Naive B cell (primary cell): Measurements from ENCODE around the gene DDX20. TPM values are rescaled to one million over a fixed set of nuclear protein-coding genes. Genes with fewer than 3 reads are reported as not detected.

Experiments used
- ATAC-seq, 2 donors: fragments of 150-1000 bp; cut with Tn5 transposase; 2 replicates each; pipeline ENCODE4 v1.10.0; 2021; ENCODE audit warnings: low read depth in 2 of 2, mild to moderate bottlenecking in 2 of 2, moderate library complexity in 2 of 2
- DNase-seq: peaks from one replicate; pipeline ENCODE4 v3.0.0; 2022
- H3K27ac Mint-ChIP-seq, 6 donors: one replicate each; pipeline ENCODE4 v1.8.0; 2020 to 2022; ENCODE audit warnings: mild to moderate bottlenecking in 6 of 6, mixed read lengths in 6 of 6, moderate library complexity in 5 of 6, inconsistent platforms in 2 of 6
- H3K27me3 Mint-ChIP-seq, 3 donors: one replicate each; pipeline ENCODE4 v1.8.0; 2021 to 2022; ENCODE audit warnings: mixed read lengths in 3 of 3, mild to moderate bottlenecking in 1 of 3
- H3K36me3 Mint-ChIP-seq, 2 donors: one replicate each; pipeline ENCODE4 v1.8.0; 2020 to 2022; ENCODE audit warnings: mixed read lengths in 2 of 2, inconsistent platforms in 1 of 2, mild to moderate bottlenecking in 1 of 2
- H3K4me1 Mint-ChIP-seq, 3 donors: one replicate each; pipeline ENCODE4 v1.8.0; 2020 to 2022; ENCODE audit warnings: mixed read lengths in 3 of 3, inconsistent platforms in 1 of 3, mild to moderate bottlenecking in 1 of 3, moderate library complexity in 1 of 3
- H3K4me3 Mint-ChIP-seq, 8 donors: one replicate each; pipeline ENCODE4 v1.8.0; 2020 to 2022; ENCODE audit warnings: mild to moderate bottlenecking in 8 of 8, mixed read lengths in 8 of 8, moderate library complexity in 8 of 8, inconsistent platforms in 2 of 8
- H3K9me3 Mint-ChIP-seq, 7 donors: one replicate each; pipeline ENCODE4 v1.8.0; 2020 to 2022; ENCODE audit warnings: mixed read lengths in 7 of 7, mild to moderate bottlenecking in 5 of 7, inconsistent platforms in 2 of 7, moderate library complexity in 1 of 7
- polyA plus RNA-seq, 6 donors: library from polyadenylated mRNA; unstranded; fragments of 300-500 nt; fragmentation: Illumina TruSeq; gene quantifications; one replicate each; pipeline ENCODE4 v1.2.3, GENCODE V29; 2021; ENCODE audit warnings: low read depth in 6 of 6

Gene DDX20
- polyA plus RNA-seq, 6 donors from 2014 or later = 7.5 to 15.7 (median 11.5) TPM

DNA sequence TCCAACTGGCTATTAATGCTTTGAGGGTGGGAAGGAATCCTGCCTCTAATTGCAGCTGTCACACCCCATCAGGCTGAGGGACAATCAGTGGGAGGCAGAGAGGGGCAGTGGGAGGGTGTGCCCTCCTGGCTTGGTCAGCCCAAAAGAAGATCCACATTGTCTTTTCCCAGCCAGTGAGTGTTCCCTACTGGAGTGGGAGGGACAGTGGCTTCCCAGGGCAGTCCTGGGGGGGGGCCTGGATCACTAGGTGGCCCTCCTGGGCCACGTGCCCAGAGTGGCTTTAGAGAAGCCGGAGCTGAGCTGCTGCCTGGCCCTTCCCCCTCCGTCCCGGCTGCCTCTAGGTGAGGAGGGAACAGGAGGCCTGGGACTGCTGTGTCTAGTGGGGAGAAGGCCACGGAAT, 30.5 kb upstream of the DDX20 start:
- H3K9me3 Mint-ChIP-seq = no peaks in the 10 kb centered on the region
- H3K4me3 Mint-ChIP-seq = no peak overlapping the region
- DNase-seq (no peak), ATAC-seq (no peak)
- H3K27ac Mint-ChIP-seq = peak overlapping the region in 1 of 6 donors; percentile 32
- no peaks in the 10 kb centered on the region for H3K27me3 Mint-ChIP-seq
- H3K4me1 Mint-ChIP-seq = peaks cover 23 to 36% (median 24%) of the 10 kb centered on the region in 3 donors
- no peaks in the 10 kb centered on the region for H3K36me3 Mint-ChIP-seq

DNA sequence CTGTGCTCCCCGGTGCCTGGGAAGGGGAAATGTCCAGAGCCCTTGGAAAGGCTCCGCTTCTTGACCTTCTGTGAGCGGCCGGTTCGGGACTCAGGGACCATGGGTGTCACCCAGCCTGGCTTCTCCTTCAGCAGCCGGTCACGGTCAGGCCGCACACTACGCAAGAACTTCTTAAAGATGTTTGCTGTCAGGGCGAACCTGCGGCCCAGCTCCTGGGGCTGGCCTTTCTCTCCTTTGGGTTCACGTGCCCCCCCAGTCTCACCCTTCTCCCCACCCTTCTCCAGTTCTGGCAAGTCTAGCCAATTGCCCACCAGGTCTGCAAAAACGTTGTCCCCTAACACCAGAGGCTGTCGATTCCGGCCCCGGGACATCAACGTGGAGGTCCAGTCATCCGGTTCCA, 28.6 kb upstream of the DDX20 start:
- no peak overlapping the region for H3K4me3 Mint-ChIP-seq
- no peak for DNase-seq
- H3K27ac Mint-ChIP-seq = no peak overlapping the region
- H3K36me3 Mint-ChIP-seq = no peaks in the 10 kb centered on the region
- no peaks in the 10 kb centered on the region for H3K27me3 Mint-ChIP-seq
- ATAC-seq = no peak
- no peaks in the 10 kb centered on the region for H3K9me3 Mint-ChIP-seq
- peaks cover 20 to 24% (median 23%) of the 10 kb centered on the region in 3 donors for H3K4me1 Mint-ChIP-seq

DNA sequence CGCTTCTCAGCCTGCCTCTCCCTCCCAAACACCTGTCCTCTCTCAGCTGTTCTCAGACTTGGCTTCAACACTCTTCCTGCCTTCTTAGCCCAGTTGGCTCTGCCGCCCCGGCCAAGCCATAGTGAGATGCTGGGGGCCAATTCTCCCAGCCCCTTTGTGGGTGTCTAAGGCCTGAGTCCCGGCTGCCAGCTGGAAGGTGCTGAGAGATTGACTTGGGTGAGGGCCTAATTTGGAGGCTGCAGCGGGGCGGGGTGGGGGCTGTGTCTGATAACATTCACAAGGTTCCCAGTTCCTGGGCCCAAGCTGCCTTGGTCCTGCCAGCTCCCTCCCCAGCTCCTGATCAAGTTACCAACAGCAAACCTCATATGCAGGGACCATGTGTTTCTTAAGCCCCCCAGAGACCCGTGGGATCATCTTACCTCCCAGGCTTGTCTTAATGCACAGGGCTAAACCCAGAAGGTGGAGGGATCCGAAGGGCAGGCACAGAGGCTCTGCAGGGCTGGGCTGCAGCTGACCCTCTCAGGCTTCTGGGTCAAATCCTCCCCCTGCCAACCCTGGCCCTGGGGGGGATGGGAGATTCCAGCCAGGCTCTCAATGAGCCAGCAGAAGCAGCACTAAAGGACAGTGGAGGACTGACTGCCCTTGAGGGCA, 26.3 kb upstream of the DDX20 start:
- no peak for DNase-seq
- H3K4me3 Mint-ChIP-seq = no peak overlapping the region
- H3K27ac Mint-ChIP-seq = peak overlapping the region in 2 of 6 donors; percentile 12 to 38
- H3K9me3 Mint-ChIP-seq = no peaks in the 10 kb centered on the region
- H3K36me3 Mint-ChIP-seq = no peaks in the 10 kb centered on the region
- ATAC-seq = no peak
- no peaks in the 10 kb centered on the region for H3K27me3 Mint-ChIP-seq
- peaks cover 2 to 11% (median 4%) of the 10 kb centered on the region in 3 donors for H3K4me1 Mint-ChIP-seq

DNA sequence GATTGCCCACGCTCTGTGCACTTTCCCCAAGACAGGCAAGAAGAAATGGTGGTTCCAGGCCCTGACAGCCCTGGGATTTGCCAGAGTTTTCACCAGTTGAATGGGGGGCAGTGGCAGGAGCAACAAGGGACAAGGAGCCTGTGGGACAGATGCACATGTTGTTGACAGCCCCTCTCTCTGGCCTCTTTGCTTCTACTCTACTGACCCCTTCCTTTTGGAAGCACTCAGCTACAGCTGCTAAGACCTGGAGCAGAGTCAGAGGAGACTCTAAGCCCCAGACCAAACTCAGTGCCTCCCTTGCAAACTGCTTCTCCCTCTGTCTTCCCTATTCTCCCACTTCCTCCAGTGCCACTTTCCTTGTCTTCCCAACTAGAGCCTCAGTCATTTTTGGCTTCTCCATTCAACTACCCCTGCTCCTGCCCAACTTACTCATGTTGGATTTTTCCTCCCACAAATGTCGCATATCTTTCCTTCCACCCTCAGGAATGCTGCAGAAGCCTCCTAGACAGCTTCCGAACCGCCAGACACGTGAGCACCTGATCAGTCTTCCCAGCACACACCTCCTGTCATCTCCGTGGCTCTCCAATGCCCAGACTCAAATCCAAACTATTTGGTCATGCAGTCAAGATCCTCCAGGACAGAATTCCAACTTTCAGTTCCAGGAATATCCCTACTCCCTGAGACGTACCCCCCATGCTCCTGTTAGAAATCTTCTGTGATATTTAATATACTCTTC, 25.6 kb upstream of the DDX20 start:
- Mint-ChIP-seq H3K4me3 (no peak overlapping the region), H3K27me3 (no peaks in the 10 kb centered on the region), H3K36me3 (no peaks in the 10 kb centered on the region), H3K4me1 (peaks cover 0 to 7% (median 4%) of the 10 kb centered on the region in 3 donors), H3K27ac (peak overlapping the region in 1 of 6 donors; percentile 59), H3K9me3 (no peaks in the 10 kb centered on the region)
- DNase-seq (no peak), ATAC-seq (no peak)

DNA sequence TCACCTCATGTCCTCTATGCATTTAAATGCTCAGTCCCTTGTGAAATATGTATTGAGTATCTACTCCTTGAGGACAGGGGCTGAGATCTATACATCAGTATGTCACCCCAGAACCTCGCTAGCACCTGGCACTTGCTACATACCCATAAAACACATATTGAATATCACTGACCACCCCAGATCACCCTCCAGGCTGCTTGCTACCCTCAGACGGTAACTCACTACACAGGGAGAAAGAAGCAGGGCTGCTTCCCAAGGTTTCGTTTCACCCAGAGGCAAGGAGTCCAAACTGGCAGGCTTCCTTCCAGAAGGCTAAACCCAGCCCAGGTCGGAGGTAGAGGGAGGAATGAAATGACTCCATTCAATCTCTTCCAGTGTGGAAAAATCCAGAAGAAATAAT, 25.0 kb upstream of the DDX20 start:
- no peak overlapping the region for H3K4me3 Mint-ChIP-seq
- H3K4me1 Mint-ChIP-seq = peaks cover 0 to 5% (median 4%) of the 10 kb centered on the region in 3 donors
- no peaks in the 10 kb centered on the region for H3K36me3 Mint-ChIP-seq
- H3K27ac Mint-ChIP-seq = no peak overlapping the region
- ATAC-seq (no peak), DNase-seq (no peak)
- H3K9me3 Mint-ChIP-seq = no peaks in the 10 kb centered on the region
- no peaks in the 10 kb centered on the region for H3K27me3 Mint-ChIP-seq

DNA sequence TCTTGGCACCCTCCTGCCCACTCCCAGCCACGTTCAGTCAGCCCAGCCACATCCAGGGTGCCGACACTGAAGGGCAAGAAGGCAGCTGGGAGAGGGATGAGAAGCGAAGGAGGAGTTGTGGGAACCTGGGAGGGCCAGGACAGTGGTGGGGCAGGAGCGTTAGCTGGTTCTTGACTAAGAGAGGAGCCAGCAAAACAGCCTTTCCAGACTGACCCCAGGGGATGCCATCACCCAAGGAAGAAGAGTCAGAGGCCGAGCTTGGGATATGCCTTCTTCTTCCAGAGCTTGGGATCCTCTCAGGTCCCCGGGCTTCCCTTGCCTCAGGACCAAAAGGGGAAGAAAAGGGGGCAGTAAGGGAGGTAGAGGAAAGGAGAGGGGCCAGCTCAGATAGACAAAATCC, 23.7 kb upstream of the DDX20 start:
- no peak for ATAC-seq
- no peaks in the 10 kb centered on the region for H3K27me3 Mint-ChIP-seq
- no peak overlapping the region for H3K4me3 Mint-ChIP-seq
- no peak for DNase-seq
- H3K36me3 Mint-ChIP-seq = no peaks in the 10 kb centered on the region
- no peaks in the 10 kb centered on the region for H3K9me3 Mint-ChIP-seq
- no peak overlapping the region for H3K27ac Mint-ChIP-seq
- H3K4me1 Mint-ChIP-seq = peaks cover 0 to 5% (median 4%) of the 10 kb centered on the region in 3 donors

DNA sequence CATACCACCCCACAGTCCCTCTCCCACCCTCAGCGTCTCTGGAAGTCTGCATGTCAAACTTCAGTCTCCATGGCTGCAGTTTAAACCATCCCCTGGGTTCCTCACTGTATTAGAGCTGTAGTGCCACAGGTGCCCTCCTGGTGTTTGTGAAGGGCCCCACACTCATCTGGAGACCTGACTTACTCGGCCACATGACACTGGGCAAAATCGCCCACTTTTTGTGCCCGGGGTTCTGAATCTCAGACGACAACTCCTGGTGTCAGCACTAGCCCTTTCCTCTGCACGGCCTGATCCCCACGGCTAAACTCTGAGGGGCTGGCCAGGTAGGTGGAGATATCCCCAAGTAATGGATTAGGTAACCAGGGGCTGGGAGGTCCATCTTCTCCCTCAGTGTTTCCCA, 23.0 kb upstream of the DDX20 start:
- no peaks in the 10 kb centered on the region for H3K9me3 Mint-ChIP-seq
- DNase-seq (no peak), ATAC-seq (no peak)
- H3K27ac Mint-ChIP-seq = peak overlapping the region in 3 of 6 donors; percentile 13 to 66 (median 39)
- H3K36me3 Mint-ChIP-seq = no peaks in the 10 kb centered on the region
- H3K4me1 Mint-ChIP-seq = peaks cover 4 to 11% (median 8%) of the 10 kb centered on the region in 3 donors
- peak overlapping the region in 1 of 8 donors; percentile 26 for H3K4me3 Mint-ChIP-seq
- H3K27me3 Mint-ChIP-seq = no peaks in the 10 kb centered on the region

DNA sequence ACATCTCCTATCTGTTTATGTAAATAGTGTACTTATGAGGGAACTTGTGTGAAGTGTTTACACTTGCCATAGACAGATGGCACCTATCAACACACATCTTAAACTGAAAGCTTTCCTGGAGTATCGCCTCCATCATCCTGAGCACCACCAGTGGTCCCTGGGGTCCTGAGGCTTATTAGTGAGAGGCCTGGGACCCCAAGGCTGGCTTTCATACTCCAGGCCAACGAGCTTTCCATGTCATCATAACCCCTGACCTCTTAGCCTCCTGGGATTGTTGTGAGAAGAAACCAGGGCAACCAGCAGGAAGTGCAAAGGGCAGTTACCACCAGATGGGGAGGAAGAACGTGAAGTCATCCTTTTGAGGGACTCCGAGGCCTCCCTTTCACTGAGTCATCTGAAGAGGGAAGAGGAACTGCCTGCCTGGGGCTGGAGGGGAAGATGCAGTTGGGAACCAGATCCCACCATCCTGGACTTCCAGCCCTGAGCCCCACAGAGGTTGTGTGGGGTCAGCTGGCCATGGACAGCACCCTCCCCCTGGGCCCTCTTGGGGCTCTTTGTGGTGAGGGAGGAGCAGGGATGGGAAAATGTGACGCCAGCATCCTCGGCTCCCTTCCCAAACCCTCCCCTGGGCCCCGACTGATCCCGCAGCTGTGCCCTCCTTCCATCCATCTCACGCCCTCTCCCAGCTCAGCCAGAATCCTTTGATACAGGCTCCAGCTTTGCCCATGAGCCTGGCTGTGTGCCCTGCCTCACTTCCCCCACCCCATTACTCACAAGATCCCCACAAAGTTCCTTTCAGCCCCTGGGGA, 22.3 kb upstream of the DDX20 start:
- no peaks in the 10 kb centered on the region for H3K27me3 Mint-ChIP-seq
- no peaks in the 10 kb centered on the region for H3K9me3 Mint-ChIP-seq
- H3K27ac Mint-ChIP-seq = peak overlapping the region in 3 of 6 donors; percentile 15 to 48 (median 39)
- DNase-seq (no peak), ATAC-seq (no peak)
- no peaks in the 10 kb centered on the region for H3K36me3 Mint-ChIP-seq
- H3K4me1 Mint-ChIP-seq = peaks cover 9 to 17% (median 13%) of the 10 kb centered on the region in 3 donors
- no peak overlapping the region for H3K4me3 Mint-ChIP-seq

DNA sequence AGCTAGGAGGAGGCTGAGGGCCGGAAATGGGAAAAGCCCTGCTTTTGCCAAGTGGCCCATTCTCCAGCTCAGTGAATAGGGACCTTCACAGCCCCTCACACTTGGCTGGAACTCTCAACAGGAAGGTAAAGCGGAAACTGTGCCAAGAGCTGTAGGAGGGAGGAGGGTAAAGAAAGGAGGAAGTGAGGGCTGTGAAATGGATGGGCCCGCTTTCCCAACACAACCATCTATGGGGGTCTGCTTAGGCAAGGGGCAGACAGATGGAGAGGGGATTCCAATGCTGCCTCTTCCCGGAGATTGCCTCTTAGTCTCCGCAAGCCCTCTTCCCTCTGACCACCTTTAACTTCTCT, 21.7 kb upstream of the DDX20 start:
- H3K36me3 Mint-ChIP-seq = no peaks in the 10 kb centered on the region
- no peak overlapping the region for H3K4me3 Mint-ChIP-seq
- no peak for ATAC-seq
- DNase-seq = no peak
- H3K9me3 Mint-ChIP-seq = no peaks in the 10 kb centered on the region
- H3K4me1 Mint-ChIP-seq = peaks cover 12 to 22% (median 17%) of the 10 kb centered on the region in 3 donors
- H3K27me3 Mint-ChIP-seq = no peaks in the 10 kb centered on the region
- H3K27ac Mint-ChIP-seq = peak overlapping the region in 2 of 6 donors; percentile 15 to 48

DNA sequence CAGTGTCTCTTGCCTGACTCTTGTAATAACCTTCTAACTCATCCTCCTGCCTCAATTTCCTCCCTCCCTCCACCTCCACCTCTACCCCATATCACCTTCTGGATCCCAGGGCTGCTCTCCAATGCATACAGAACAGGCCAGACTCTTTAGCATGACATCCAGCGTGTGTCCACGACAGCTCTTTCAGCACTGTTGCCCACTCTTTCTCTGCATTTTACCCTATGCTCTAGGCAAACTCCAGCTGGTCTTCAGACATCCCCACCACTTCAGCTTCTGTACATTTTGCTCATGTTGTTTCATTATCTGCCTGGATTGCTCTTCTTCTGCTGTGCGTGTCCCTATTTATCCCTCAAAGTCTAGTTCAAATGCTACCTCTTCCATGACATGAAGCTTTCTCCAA, 21.3 kb upstream of the DDX20 start:
- H3K4me3 Mint-ChIP-seq = no peak overlapping the region
- ATAC-seq (no peak), DNase-seq (no peak)
- peaks cover 12 to 23% (median 18%) of the 10 kb centered on the region in 3 donors for H3K4me1 Mint-ChIP-seq
- no peaks in the 10 kb centered on the region for H3K9me3 Mint-ChIP-seq
- H3K27ac Mint-ChIP-seq = no peak overlapping the region
- no peaks in the 10 kb centered on the region for H3K36me3 Mint-ChIP-seq
- H3K27me3 Mint-ChIP-seq = no peaks in the 10 kb centered on the region

DNA sequence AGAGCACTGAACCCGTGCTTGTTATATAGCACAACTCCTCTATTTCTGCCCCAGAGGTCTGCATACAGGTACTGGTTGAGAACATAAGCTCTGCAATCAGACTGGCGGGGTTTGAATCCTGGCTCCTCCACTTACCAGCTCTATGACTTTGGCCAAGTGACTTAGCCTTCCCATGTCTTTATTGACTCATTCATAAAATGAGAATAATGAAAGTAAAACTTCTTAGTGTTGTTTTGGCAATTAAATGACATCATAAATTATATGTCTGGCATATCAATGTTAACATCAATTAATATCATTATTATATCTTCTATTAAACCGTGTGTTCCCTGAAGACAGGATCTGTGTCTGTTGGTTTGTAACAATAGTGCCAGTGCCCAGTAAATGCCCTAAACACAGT, 20.8 kb upstream of the DDX20 start:
- Mint-ChIP-seq H3K27me3 (peaks cover 2 to 4% (median 3%) of the 10 kb centered on the region in 3 donors), H3K9me3 (no peaks in the 10 kb centered on the region), H3K27ac (no peak overlapping the region), H3K4me1 (peaks cover 14 to 27% (median 22%) of the 10 kb centered on the region in 3 donors), H3K36me3 (no peaks in the 10 kb centered on the region), H3K4me3 (no peak overlapping the region)
- ATAC-seq (no peak), DNase-seq (no peak)

DNA sequence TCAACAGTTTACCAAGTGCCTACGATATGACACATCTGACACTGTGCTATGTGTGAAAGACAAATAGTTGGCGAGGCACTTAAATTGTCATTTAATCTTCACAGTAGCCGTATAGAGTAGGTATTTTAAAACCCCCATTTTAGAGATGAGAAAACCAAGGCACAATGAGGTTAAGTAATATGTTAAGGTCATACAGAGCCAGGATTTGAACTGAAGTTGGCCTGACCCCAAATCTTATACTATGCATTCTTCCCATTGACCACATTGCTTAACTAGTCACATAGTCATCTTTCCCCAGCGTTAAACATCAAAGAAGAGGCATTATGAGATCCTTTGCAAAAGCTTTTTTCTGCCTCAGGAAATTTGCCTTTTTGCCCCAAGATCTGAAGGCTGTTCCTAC, 20.4 kb upstream of the DDX20 start:
- Mint-ChIP-seq H3K4me1 (peaks cover 16 to 32% (median 21%) of the 10 kb centered on the region in 3 donors), H3K9me3 (no peaks in the 10 kb centered on the region)
- DNase-seq = no peak

DNA sequence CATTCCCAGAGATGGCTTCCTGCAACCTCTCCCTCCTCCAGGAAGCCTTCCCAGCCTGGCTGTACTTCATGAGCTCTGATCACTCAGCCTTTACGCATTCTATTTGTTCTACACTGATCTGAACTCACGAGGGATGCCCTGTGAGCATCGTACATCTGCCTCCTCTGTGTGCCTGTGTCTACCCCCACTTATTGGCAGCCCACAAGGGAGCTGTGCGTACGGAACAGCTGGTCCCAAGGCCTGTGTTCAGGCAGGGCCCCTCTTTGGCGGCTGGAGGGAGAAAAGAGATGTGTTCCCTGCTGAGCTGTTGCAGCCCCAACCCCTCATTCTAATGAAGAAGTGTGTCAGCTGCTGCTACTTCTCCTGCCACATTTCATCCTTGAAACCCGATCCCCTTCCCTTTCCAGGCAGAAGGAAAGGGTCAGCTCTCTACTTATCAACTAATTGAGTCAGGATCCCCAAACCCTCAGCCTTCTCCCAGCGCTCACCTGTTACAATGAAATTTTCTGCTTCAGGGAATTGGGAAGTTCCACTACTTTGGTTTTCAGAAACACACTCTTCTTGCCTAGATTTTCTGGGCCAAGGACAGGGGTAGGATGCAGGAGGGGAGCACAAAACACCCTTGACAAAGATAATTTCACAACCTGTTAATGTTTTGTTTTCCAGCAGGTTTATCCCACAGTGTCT, 19.7 kb upstream of the DDX20 start:
- DNase-seq (no peak), ATAC-seq (no peak)
- Mint-ChIP-seq H3K4me1 (peaks cover 22 to 39% (median 25%) of the 10 kb centered on the region in 3 donors), H3K36me3 (no peaks in the 10 kb centered on the region), H3K4me3 (no peak overlapping the region), H3K9me3 (no peaks in the 10 kb centered on the region), H3K27me3 (peaks cover 6 to 15% (median 8%) of the 10 kb centered on the region in 3 donors), H3K27ac (no peak overlapping the region)

More for the DNA sequence above, 20.4 kb upstream of the DDX20 start:
- Mint-ChIP-seq H3K4me3 (no peak overlapping the region), H3K36me3 (no peaks in the 10 kb centered on the region), H3K27me3 (peaks cover 5 to 8% (median 8%) of the 10 kb centered on the region in 3 donors), H3K27ac (no peak overlapping the region)
- ATAC-seq = no peak
